ENCODE results near the gene LECT2. TPM values are rescaled to one million over a fixed set of nuclear protein-coding genes. Genes with fewer than 3 reads are reported as not detected.
A peak's percentile ranks its signal among the peaks of the same experiment; 100 is the strongest.

The LECT2 gene
- total and polyA plus RNA-seq, 8 donors = not detected

DNA sequence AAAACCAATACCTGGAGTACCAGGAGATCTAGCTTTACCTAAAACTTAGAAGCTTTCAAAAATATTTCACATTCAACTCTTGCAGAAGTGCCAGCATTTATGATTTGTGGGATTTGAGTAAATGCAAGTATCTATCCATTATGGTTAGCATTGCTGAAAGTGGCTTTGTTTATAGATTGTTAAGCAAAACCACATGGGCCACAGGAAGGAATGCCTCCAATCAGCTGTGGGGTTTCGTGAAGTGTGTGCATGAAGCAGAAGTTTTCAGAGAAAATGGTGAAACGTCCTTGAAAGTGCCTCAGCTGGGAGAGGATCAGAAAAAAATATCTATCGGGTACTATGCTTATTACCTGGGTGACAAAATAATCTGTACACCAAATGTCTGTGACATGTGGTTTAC is 4.2 kb downstream of the LECT2 start:
- no peak for FAIRE-seq
- TF ChIP-seq, protein P1, sequence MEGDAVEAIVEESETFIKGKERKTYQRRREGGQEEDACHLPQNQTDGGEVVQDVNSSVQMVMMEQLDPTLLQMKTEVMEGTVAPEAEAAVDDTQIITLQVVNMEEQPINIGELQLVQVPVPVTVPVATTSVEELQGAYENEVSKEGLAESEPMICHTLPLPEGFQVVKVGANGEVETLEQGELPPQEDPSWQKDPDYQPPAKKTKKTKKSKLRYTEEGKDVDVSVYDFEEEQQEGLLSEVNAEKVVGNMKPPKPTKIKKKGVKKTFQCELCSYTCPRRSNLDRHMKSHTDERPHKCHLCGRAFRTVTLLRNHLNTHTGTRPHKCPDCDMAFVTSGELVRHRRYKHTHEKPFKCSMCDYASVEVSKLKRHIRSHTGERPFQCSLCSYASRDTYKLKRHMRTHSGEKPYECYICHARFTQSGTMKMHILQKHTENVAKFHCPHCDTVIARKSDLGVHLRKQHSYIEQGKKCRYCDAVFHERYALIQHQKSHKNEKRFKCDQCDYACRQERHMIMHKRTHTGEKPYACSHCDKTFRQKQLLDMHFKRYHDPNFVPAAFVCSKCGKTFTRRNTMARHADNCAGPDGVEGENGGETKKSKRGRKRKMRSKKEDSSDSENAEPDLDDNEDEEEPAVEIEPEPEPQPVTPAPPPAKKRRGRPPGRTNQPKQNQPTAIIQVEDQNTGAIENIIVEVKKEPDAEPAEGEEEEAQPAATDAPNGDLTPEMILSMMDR (IDR thresholded peaks at IDR 0.05) = no peak
- H3K36me3 ChIP-seq = no peaks in the 10 kb centered on the region
- no peak overlapping the region for H3K4me3 ChIP-seq
- H3K4me1 ChIP-seq = no peaks in the 10 kb centered on the region
- H3K27me3 ChIP-seq = no peaks in the 10 kb centered on the region
- DNase-seq = no peak
- no peaks in the 10 kb centered on the region for H3K9me3 ChIP-seq
- ATAC-seq = no peak
- intact Hi-C loops (cut with DNase I) = loop anchor here in 1 of 3 donors (5.0 kb wide), 1 partner anchor 262 kb away; no protein-coding TSS in a partner anchor
- no peak overlapping the region for H3K27ac ChIP-seq
- 38 to 39% methylated on average over 3 of the region's 3 CpGs for WGBS, 2 donors

DNA sequence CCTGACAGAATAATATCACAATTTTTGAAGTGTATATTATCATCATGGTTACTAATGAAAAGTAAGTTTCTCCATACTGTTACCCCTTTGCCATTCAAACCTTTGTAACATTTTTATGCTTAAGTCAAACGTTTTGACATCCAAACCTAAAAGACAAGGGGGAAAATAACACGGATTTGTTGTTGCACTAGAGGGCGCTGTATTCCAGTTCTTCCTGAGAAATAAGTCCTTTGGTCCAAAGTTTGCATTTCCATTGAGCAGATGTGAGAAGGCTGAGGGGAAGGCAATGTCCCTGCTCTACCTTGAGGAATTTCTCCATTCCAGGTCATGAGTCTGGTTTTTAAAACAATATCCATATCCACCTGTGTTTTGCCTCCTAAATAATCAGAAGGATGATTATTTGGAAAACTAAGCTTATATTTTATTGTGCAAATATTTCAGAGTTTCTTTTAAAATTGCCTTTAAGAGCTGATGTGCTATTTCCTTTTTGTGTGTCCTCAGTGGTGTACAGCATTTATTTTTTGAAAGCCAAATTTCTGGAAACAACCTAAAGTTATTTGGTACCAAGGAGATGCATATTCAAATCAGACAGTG is 9.7 kb downstream of the LECT2 start:
- TF ChIP-seq, protein P1 (IDR thresholded peaks at IDR 0.05) = peak in 3 of 4 donors; percentile 34 to 67 (median 65)
- peak in 3 of 6 donors; percentile 25 to 48 (median 32) for DNase-seq
- intact Hi-C loops (cut with DNase I) = loop anchor here in 1 of 3 donors (10.0 kb wide), 1 partner anchor 230 kb away; no protein-coding TSS in a partner anchor
- Histone ChIP-seq H3K36me3 (no peaks in the 10 kb centered on the region), H3K9me3 (no peaks in the 10 kb centered on the region), H3K4me1 (no peaks in the 10 kb centered on the region), H3K27me3 (no peaks in the 10 kb centered on the region), H3K4me3 (no peak overlapping the region), H3K27ac (no peak overlapping the region)
- FAIRE-seq = peak; percentile 94
- WGBS, 2 donors = 0 to 2% methylated on average over 3 of the region's 3 CpGs
- peak; percentile 43 to 82 (median 76) for ATAC-seq

DNA sequence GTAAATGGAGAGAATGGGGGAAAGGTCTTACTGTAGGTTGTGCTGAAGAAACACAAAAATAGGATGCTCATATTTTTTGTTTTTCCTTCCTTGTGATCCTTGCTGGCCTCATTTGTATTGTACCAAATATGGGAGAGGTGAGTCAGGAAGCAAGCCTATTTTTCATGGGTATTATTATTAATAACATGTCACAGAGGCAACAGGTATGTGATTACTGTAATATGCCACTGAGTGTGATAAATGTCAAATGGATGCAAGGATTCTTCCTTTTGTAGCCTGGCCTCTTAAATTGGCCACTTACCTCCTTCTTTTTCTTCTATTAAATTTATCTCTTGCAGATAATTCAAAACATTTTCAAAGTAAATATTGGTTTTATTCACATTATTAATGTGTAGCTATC is 10.2 kb downstream of the LECT2 start:
- DNase-seq = no peak
- H3K4me3 ChIP-seq = no peak overlapping the region
- ATAC-seq = no peak
- no peak for FAIRE-seq
- no peaks in the 10 kb centered on the region for H3K36me3 ChIP-seq
- H3K27ac ChIP-seq = no peak overlapping the region
- no peaks in the 10 kb centered on the region for H3K4me1 ChIP-seq
- H3K9me3 ChIP-seq = no peaks in the 10 kb centered on the region
- no peaks in the 10 kb centered on the region for H3K27me3 ChIP-seq
- TF ChIP-seq, protein P1 (IDR thresholded peaks at IDR 0.05) = no peak
- intact Hi-C loops (cut with DNase I) = loop anchor here in 1 of 3 donors (10.0 kb wide), 1 partner anchor 230 kb away; no protein-coding TSS in a partner anchor

DNA sequence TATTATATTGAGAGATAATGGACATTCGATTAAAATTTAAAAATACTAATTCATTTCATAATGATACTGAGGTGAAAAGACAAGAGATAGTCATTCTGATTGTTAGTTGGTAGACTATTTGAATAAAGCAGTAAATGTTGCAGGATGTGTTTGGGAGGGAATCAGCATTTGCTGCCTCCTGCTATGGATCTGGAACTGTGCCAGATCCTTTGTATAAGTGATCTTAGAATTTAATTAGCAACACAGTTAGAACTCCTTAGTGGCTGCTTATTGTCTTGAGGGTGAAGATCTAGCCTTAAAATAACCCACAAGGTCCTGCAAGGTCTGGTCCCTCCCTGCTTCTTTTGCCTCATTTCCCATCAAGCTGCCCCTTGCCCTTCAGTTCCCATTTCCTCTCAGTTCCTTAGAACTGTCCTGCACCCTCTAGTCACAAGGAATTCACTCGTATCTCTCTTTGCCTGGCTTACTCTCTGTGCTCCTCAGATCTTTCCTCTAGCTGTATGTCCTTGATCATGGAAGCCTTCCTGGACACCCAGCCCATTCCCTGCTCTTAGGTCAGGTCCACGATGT is 12.5 kb downstream of the LECT2 start:
- FAIRE-seq (no peak), DNase-seq (no peak), ATAC-seq (no peak)
- Histone ChIP-seq H3K9me3 (no peaks in the 10 kb centered on the region), H3K4me1 (no peaks in the 10 kb centered on the region), H3K27ac (no peak overlapping the region), H3K4me3 (no peak overlapping the region), H3K27me3 (no peaks in the 10 kb centered on the region), H3K36me3 (no peaks in the 10 kb centered on the region)
- WGBS, 2 donors = 48 to 51% methylated on average over 3 of the region's 3 CpGs
- TF ChIP-seq, protein P1 (IDR thresholded peaks at IDR 0.05) = no peak
- intact Hi-C loops (cut with DNase I) = loop anchor here in 1 of 3 donors (10.0 kb wide), 1 partner anchor 233 kb away; no protein-coding TSS in a partner anchor

DNA sequence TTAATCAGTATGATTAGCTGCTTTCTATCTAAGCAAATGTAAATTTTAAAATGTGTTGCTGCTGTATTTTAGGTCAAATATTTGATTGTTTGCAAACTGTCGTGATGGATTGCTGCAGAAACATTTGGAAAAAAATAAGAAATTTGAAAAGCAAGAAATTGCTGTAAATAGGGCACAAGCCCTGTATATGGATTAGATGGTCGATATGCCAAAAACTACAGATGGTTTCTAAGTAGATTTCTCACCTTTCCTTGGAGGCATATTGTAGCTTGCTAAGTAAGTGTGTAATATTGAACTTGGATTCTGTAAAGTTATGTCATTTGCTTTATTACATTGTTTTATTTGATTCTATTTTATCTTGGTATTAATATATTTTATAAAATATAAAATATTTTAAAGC is 13.1 kb downstream of the LECT2 start:
- FAIRE-seq (no peak), DNase-seq (no peak), ATAC-seq (no peak)
- no peaks in the 10 kb centered on the region for H3K36me3 ChIP-seq
- no peaks in the 10 kb centered on the region for H3K27me3 ChIP-seq
- no peak overlapping the region for H3K4me3 ChIP-seq
- intact Hi-C loops (cut with DNase I) = loop anchor here in 1 of 3 donors (10.0 kb wide), 1 partner anchor 233 kb away; no protein-coding TSS in a partner anchor
- WGBS, 2 donors = 51 to 58% methylated on average over 2 of the region's 2 CpGs
- TF ChIP-seq, protein P1 (IDR thresholded peaks at IDR 0.05) = no peak
- H3K27ac ChIP-seq = no peak overlapping the region
- no peaks in the 10 kb centered on the region for H3K9me3 ChIP-seq
- no peaks in the 10 kb centered on the region for H3K4me1 ChIP-seq
